ENCODE measurements around the gene CLTC. TPM values are rescaled to one million over a fixed set of nuclear protein-coding genes. Genes with fewer than 3 reads are reported as not detected.

CLTC gene
- total and polyA plus RNA-seq, 10 of the 15 experiments (the other 5 are each of a cell fraction or from before 2014, with no cell fraction given), result 77.5 to 188 (median 129) TPM

DNA sequence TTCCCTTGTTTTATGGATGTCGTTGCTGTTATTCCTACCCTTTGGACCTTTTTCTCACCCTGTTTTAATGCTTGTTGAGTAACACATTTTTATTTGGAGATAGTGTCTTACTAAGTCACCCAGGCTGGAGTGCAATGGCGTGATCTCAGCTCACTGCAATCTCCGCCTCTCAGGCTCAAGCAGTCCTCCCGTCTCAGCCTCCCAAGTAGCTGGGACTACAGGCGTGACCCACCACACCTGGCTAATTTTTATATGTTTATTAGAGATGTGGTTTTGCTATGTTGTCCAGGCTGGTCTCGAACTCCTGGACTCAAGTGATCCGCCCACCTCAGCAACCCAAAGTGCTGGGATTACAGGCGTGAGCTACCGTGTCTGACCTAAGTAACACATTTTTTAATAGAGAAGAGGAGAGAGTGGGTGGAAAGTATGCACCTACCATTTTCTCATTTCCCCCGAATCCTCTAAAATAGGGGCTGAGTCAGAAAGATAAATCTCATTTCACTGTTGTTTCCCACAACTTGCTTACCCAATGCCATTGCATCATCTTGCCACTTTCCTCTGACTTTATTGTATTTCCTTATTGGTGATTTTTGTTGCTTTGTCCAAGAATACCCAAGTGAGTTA is 47.3 kb upstream of the CLTC start (continued):
- TF ChIP-seq NFIC (IDR thresholded peaks at IDR 0.05; ENCODE audit: low read depth, low read length) (peak; percentile 71; the same call in 1 of the 2 replicates), E4F1 (IDR thresholded peaks at IDR 0.05; ENCODE audit: borderline replicate concordance, partially characterized antibody) (no peak), IKZF1 (conservative IDR thresholded peaks at IDR 0.05) (peak; percentile 60), WRNIP1 (IDR thresholded peaks at IDR 0.05; ENCODE audit: borderline replicate concordance, low read depth, low read length) (no peak), MTA3 (IDR thresholded peaks at IDR 0.05; ENCODE audit: borderline replicate concordance, low read length) (no peak; the same call in 1 of the 2 replicates), SP1 (IDR thresholded peaks at IDR 0.05; ENCODE audit: low read depth, low read length) (no peak), IKZF2 (IDR thresholded peaks at IDR 0.05) (peak; percentile 48; a peak in 2 of 4 replicates), CREB1 (IDR thresholded peaks at IDR 0.05; ENCODE audit: low read depth) (peak; percentile 63; the same call in 1 of the 2 replicates), E2F8 (IDR thresholded peaks at IDR 0.05; ENCODE audit: low read depth, partially characterized antibody) (no peak), BACH1 (IDR thresholded peaks at IDR 0.05; ENCODE audit: borderline replicate concordance) (no peak), EZH2 (IDR thresholded peaks at IDR 0.05; ENCODE audit: borderline replicate concordance, control insufficient read depth, low read depth, low read length) (no peak), ZSCAN29 (IDR thresholded peaks at IDR 0.05) (no peak), RB1 (IDR thresholded peaks at IDR 0.05; ENCODE audit: borderline replicate concordance) (no peak), MAX (IDR thresholded peaks at IDR 0.05; ENCODE audit: low read depth, low read length) (no peak), GATAD2B (conservative IDR thresholded peaks at IDR 0.05; ENCODE audit: low read depth) (no peak), YBX1 (IDR thresholded peaks at IDR 0.05) (no peak), POLR2AphosphoS5 (IDR thresholded peaks at IDR 0.05; ENCODE audit: low read length) (no peak), DPF2 (IDR thresholded peaks at IDR 0.05) (peak; percentile 33; the same call in 1 of the 2 replicates), MXI1 (IDR thresholded peaks at IDR 0.05; ENCODE audit: low read depth, low read length) (no peak), POLR2A (IDR thresholded peaks at IDR 0.05; ENCODE audit: low read depth, low read length) (no peak)
- TF ChIP-seq, protein P1, sequence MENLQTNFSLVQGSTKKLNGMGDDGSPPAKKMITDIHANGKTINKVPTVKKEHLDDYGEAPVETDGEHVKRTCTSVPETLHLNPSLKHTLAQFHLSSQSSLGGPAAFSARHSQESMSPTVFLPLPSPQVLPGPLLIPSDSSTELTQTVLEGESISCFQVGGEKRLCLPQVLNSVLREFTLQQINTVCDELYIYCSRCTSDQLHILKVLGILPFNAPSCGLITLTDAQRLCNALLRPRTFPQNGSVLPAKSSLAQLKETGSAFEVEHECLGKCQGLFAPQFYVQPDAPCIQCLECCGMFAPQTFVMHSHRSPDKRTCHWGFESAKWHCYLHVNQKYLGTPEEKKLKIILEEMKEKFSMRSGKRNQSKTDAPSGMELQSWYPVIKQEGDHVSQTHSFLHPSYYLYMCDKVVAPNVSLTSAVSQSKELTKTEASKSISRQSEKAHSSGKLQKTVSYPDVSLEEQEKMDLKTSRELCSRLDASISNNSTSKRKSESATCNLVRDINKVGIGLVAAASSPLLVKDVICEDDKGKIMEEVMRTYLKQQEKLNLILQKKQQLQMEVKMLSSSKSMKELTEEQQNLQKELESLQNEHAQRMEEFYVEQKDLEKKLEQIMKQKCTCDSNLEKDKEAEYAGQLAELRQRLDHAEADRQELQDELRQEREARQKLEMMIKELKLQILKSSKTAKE (IDR thresholded peaks at IDR 0.05; ENCODE audit: low read depth, poor library complexity, severe bottlenecking), result no peak
